TTC549 (cell line): ENCODE results near the gene EEF2K.
"Not testable (repeated sequence)": the region's sequence is repeated elsewhere in the genome, so short reads cannot be mapped to it uniquely, and the experiment has no call there.

Experiments used
- FAIRE-seq: peaks from 2 replicates; lab custom pipeline; 2012; peaks lifted over from hg19 to GRCh38; lab: Jason Lieb, UNC

EEF2K gene

GRCh38 chr16:22190081-22190775, 15.8 kb upstream of the EEF2K start:
- no peak for FAIRE-seq

- FAIRE-seq: peak; percentile 73
Measured at GRCh38 chr16:22190776-22191531, 15.1 kb upstream of the EEF2K start.

- FAIRE-seq: no peak
Measured at GRCh38 chr16:22191532-22192260, 14.4 kb upstream of the EEF2K start.

GRCh38 chr16:22192261-22193062, 13.6 kb upstream of the EEF2K start:
- FAIRE-seq: no peak

GRCh38 chr16:22193063-22193411, 13.0 kb upstream of the EEF2K start:
- no peak for FAIRE-seq

- no peak for FAIRE-seq
Measured at GRCh38 chr16:22194707-22195444, 11.2 kb upstream of the EEF2K start.

GRCh38 chr16:22195445-22195694, 10.7 kb upstream of the EEF2K start:
- no peak for FAIRE-seq

- no peak for FAIRE-seq
Measured at GRCh38 chr16:22195695-22196558, 10.2 kb upstream of the EEF2K start.

- not testable (repeated sequence) for FAIRE-seq
Measured at GRCh38 chr16:22196559-22197168, 9.4 kb upstream of the EEF2K start.

GRCh38 chr16:22198547-22199293, 7.4 kb upstream of the EEF2K start:
- FAIRE-seq: no peak

GRCh38 chr16:22202261-22202637, 3.8 kb upstream of the EEF2K start:
- FAIRE-seq: no peak

- no peak for FAIRE-seq
Measured at GRCh38 chr16:22203091-22203490, 3.0 kb upstream of the EEF2K start.

GRCh38 chr16:22204091-22204655, 1.9 kb upstream of the EEF2K start:
- no peak for FAIRE-seq

GRCh38 chr16:22205577-22206012, 483 bp upstream of the EEF2K start:
- FAIRE-seq: no peak

GRCh38 chr16:22206842-22207714, 1.0 kb downstream of the EEF2K start:
- FAIRE-seq: no peak

GRCh38 chr16:22207715-22208360, 1.8 kb downstream of the EEF2K start:
- FAIRE-seq: no peak

- no peak for FAIRE-seq
Measured at GRCh38 chr16:22210285-22210684, 4.2 kb downstream of the EEF2K start.

- FAIRE-seq: no peak
Measured at GRCh38 chr16:22210854-22211253, 4.8 kb downstream of the EEF2K start.
